ENCODE data around the gene EFCAB12. TPM values are rescaled to one million over a fixed set of nuclear protein-coding genes. Genes with fewer than 3 reads are reported as not detected.
A peak's percentile ranks its signal among the peaks of the same experiment; 100 is the strongest.

EFCAB12 gene
- total RNA-seq, 6 donors from 2014 or later, result 0.72 to 10.5 (median 5.1) TPM

DNA sequence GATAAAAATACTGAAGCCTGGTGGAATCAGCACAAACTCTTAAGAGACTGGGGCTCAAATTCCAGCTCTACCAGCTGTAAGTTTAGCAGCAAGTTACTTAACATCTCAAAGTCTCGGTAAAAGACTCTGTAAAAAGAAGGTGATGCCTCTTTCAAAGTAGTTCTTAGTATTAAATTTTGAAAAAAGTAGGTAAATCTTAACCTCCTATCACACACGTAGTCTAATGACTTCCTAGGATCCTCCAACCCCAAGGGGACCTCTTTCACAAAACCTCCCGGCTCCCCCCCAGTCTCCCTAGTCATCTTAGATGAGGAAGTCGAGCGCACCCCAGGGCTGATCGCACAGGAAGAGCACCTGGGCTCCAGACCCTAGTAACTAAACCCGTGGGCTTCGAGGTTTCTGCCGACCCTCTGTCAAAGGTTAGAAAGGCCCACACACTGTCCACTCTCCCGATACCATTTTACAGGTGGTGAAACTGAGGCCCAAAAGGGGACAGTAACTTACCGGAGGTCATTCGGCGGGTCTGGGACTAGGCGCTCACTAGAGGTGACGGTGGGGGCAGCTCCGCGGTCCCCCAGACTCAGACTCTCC, 10.9 kb upstream of the EFCAB12 start:
- H3K27me3 ChIP-seq, result no peaks in the 10 kb centered on the region
- DNase-seq, result peak in 1 of 2 donors; percentile 78
- peaks cover 47 to 75% (median 51%) of the 10 kb centered on the region in 4 donors for H3K4me1 ChIP-seq
- TF ChIP-seq POLR2A (IDR thresholded peaks at IDR 0.05), result peak in 3 of 4 donors; percentile 50 to 77 (median 73)
- no peak for TF ChIP-seq EP300 (IDR thresholded peaks at IDR 0.05)
- 0% methylated on average over 10 to 17 of the region's 17 CpGs for WGBS, 2 donors
- peak; percentile 15 to 25 for ATAC-seq (ENCODE audit: low FRiP score in 2 of 2)
- peak overlapping the region; percentile 84 to 93 (median 91) for H3K27ac ChIP-seq
- no peaks in the 10 kb centered on the region for H3K9me3 ChIP-seq
- peaks cover 0 to 34% (median 5%) of the 10 kb centered on the region in 4 donors for H3K36me3 ChIP-seq
- H3K4me3 ChIP-seq, result peak overlapping the region; percentile 74 to 95 (median 86)

DNA sequence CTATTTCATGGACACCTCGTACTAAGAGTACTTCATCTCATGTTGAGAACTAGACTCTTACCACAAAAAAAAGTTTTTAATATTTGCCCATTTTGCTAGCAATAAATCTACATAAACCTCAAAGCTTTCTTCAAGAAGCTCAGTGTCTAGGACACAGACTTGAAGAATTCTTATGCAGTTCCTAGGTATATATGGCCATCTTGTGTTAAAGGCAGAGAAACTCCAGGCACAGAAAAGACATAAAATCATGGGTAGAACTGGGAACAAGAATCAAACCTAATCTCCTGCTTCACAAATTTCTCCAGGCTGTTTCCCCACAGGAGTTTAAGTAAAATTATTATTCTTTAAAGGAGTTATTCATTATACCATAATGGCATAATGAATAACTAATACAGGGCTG, 6.9 kb upstream of the EFCAB12 start:
- Histone ChIP-seq H3K9me3 (no peaks in the 10 kb centered on the region), H3K27me3 (no peaks in the 10 kb centered on the region), H3K4me1 (peaks cover 21 to 43% (median 28%) of the 10 kb centered on the region in 4 donors), H3K36me3 (peaks cover 19 to 73% (median 35%) of the 10 kb centered on the region in 4 donors), H3K27ac (peak overlapping the region in 1 of 4 donors; percentile 10), H3K4me3 (no peak overlapping the region)
- DNase-seq (no peak), ATAC-seq (ENCODE audit: low FRiP score in 2 of 2) (no peak)
- 57 to 73% methylated on average over 1 of the region's 1 CpG for WGBS, 2 donors
- TF ChIP-seq POLR2AphosphoS5 (IDR thresholded peaks at IDR 0.05) (no peak), EP300 (IDR thresholded peaks at IDR 0.05) (no peak), POLR2A (IDR thresholded peaks at IDR 0.05) (no peak)
- TF ChIP-seq, protein P1, sequence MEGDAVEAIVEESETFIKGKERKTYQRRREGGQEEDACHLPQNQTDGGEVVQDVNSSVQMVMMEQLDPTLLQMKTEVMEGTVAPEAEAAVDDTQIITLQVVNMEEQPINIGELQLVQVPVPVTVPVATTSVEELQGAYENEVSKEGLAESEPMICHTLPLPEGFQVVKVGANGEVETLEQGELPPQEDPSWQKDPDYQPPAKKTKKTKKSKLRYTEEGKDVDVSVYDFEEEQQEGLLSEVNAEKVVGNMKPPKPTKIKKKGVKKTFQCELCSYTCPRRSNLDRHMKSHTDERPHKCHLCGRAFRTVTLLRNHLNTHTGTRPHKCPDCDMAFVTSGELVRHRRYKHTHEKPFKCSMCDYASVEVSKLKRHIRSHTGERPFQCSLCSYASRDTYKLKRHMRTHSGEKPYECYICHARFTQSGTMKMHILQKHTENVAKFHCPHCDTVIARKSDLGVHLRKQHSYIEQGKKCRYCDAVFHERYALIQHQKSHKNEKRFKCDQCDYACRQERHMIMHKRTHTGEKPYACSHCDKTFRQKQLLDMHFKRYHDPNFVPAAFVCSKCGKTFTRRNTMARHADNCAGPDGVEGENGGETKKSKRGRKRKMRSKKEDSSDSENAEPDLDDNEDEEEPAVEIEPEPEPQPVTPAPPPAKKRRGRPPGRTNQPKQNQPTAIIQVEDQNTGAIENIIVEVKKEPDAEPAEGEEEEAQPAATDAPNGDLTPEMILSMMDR (IDR thresholded peaks at IDR 0.05), result no peak

DNA sequence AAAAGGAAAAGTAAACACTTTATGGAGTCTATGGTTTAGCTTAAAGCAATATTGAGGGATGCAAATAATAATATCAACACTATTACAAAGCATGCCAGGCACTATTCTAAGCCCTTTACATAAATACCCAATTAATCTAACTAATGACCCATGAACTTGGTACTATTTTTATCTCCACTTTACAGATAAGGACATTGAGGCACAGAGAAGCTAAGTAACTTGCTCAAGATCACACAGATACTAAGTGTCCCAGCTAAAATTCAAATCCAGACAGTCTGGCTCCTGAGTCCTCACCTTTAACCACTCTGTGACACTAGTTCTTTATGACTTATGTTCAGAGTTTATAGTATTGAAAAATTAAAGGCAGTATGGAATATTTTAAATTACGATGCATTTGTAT, 5.7 kb upstream of the EFCAB12 start:
- DNase-seq (no peak), ATAC-seq (ENCODE audit: low FRiP score in 2 of 2) (no peak)
- Histone ChIP-seq H3K27me3 (no peaks in the 10 kb centered on the region), H3K4me3 (no peak overlapping the region), H3K36me3 (peaks cover 19 to 75% (median 35%) of the 10 kb centered on the region in 4 donors), H3K27ac (peak overlapping the region in 1 of 4 donors; percentile 5), H3K9me3 (no peaks in the 10 kb centered on the region), H3K4me1 (peaks cover 20 to 40% (median 27%) of the 10 kb centered on the region in 4 donors)
- no peak for TF ChIP-seq POLR2AphosphoS5 (IDR thresholded peaks at IDR 0.05)
- no peak for TF ChIP-seq EP300 (IDR thresholded peaks at IDR 0.05)
- TF ChIP-seq POLR2A (IDR thresholded peaks at IDR 0.05), result no peak
- TF ChIP-seq, protein P1 (IDR thresholded peaks at IDR 0.05), result no peak
- 77 to 95% methylated on average over 1 of the region's 1 CpG for WGBS, 2 donors

DNA sequence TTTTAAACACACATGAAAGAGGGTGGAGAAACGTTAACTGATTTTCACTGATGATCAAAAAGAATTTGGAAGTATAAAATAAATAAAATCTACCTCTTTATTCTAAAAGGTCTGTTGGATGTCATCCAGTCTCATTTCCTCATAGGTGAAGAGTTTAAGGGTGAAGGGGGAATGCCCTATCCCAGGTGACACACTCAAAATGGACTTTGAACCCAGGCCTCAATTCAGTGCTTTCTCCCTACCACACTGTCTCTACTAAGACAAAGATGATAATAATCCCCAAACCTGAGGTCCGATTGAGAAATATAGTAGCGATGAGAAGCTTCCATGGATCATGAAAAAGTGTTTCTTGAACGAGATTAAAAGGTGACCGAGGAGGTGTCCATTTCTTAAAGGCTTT, 5.1 kb upstream of the EFCAB12 start:
- no peak for ATAC-seq (ENCODE audit: low FRiP score in 2 of 2)

DNA sequence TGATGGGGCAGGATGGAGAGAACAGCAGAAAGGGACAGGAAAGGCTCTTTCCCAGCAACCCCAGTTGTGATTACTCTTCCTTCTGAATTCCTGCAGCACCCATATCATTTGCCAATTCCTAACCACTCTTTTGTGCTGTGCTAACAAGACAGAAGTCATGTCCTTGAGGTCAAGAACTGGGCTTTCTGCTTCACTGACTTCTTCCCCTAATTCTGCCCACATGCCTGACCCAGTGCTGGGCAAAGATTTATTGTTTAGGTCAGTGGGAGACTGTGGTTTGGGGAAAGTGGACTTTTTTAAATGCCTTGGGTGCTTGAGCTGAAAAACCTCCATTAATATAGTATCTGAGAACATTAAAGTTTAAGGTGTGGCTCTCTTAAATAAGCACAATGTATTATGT, 4.2 kb upstream of the EFCAB12 start:
- peaks cover 19 to 72% (median 35%) of the 10 kb centered on the region in 4 donors for H3K36me3 ChIP-seq
- TF ChIP-seq EP300 (IDR thresholded peaks at IDR 0.05) (no peak), POLR2A (IDR thresholded peaks at IDR 0.05) (no peak), POLR2AphosphoS5 (IDR thresholded peaks at IDR 0.05) (no peak)
- TF ChIP-seq, protein P1 (IDR thresholded peaks at IDR 0.05), result no peak
- no peaks in the 10 kb centered on the region for H3K27me3 ChIP-seq
- no peak overlapping the region for H3K27ac ChIP-seq
- DNase-seq (no peak), ATAC-seq (ENCODE audit: low FRiP score in 2 of 2) (no peak)
- no peak overlapping the region for H3K4me3 ChIP-seq
- no peaks in the 10 kb centered on the region for H3K9me3 ChIP-seq
- peaks cover 12 to 37% (median 29%) of the 10 kb centered on the region in 4 donors for H3K4me1 ChIP-seq

More for the DNA sequence above, 5.1 kb upstream of the EFCAB12 start:
- no peak for TF ChIP-seq POLR2AphosphoS5 (IDR thresholded peaks at IDR 0.05)
- Histone ChIP-seq H3K27me3 (no peaks in the 10 kb centered on the region), H3K9me3 (no peaks in the 10 kb centered on the region), H3K27ac (no peak overlapping the region), H3K4me1 (peaks cover 15 to 39% (median 26%) of the 10 kb centered on the region in 4 donors), H3K4me3 (no peak overlapping the region), H3K36me3 (peaks cover 19 to 75% (median 35%) of the 10 kb centered on the region in 4 donors)
- 92% methylated on average over 5 of the region's 5 CpGs for WGBS, 2 donors
- no peak for DNase-seq

DNA sequence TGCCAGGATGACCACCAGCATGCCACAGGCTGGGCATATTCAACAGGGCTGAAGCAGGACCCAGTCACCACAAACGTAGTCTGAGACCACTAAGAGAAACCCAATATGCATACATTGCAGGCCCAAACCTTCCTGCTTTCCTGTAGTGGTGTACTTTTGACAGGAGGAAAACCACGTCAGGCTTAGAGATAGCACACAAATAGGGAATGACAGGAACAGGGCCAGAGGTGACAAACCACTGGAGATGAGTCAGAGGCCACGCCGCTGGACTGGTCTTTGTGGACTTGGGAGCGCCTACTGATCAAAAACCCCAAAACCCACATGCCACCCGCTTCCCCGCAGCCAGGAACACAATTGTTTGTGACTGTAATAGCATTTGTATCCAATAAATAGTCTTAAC, 3.6 kb upstream of the EFCAB12 start:
- TF ChIP-seq EP300 (IDR thresholded peaks at IDR 0.05) (no peak), POLR2A (IDR thresholded peaks at IDR 0.05) (no peak), POLR2AphosphoS5 (IDR thresholded peaks at IDR 0.05) (no peak)
- TF ChIP-seq, protein P1 (IDR thresholded peaks at IDR 0.05), result no peak
- ATAC-seq (ENCODE audit: low FRiP score in 2 of 2), result no peak
- no peaks in the 10 kb centered on the region for H3K27me3 ChIP-seq
- no peak overlapping the region for H3K27ac ChIP-seq
- peaks cover 19 to 65% (median 35%) of the 10 kb centered on the region in 4 donors for H3K36me3 ChIP-seq
- no peak for DNase-seq
- 73% methylated on average over 7 of the region's 7 CpGs for WGBS, 2 donors
- H3K4me3 ChIP-seq, result no peak overlapping the region
- no peaks in the 10 kb centered on the region for H3K9me3 ChIP-seq
- H3K4me1 ChIP-seq, result peaks cover 14 to 37% (median 31%) of the 10 kb centered on the region in 4 donors
